Sciatic nerve (tissue), 2 donors: ENCODE data around the gene FOXM1. TPM values are rescaled to one million over a fixed set of nuclear protein-coding genes. Genes with fewer than 3 reads are reported as not detected.
"Not testable (repeated sequence)": the region's sequence is repeated elsewhere in the genome, so short reads cannot be mapped to it uniquely, and the experiment has no call there.

Source experiments
- ATAC-seq: fragments of 200-7000 bp; cut with Tn5 transposase; one replicate; pipeline ENCODE4 v1.9.1; 2020; ENCODE audit warnings: mild to moderate bottlenecking, moderate library complexity
- DNase-seq: peaks from one replicate; pipeline ENCODE4 v3.0.0-alpha.2; 2020; ENCODE audit warnings: low spot score
- intact Hi-C: fragments of 100-400 bp; cut with DNase I; formaldehyde crosslinking; loops from one replicate; pipeline ENCODE4 v1.14.2; 2022
- total RNA-seq: library from RNA; stranded (reverse); fragmentation: NEBNext Ultra II Directional; extraction: Animal tissue kit (Norgen Biotek cat#: 25700); gene quantifications from one replicate; pipeline ENCODE4 v1.2.1, GENCODE V29; 2021
- donor health status: DM: no; HTN: no; CAD: no.
- donor health status: DM: no; HTN: no; CAD: no.

Gene FOXM1
- total RNA-seq, 1 donor from 2014 or later = 0.18 TPM

DNA sequence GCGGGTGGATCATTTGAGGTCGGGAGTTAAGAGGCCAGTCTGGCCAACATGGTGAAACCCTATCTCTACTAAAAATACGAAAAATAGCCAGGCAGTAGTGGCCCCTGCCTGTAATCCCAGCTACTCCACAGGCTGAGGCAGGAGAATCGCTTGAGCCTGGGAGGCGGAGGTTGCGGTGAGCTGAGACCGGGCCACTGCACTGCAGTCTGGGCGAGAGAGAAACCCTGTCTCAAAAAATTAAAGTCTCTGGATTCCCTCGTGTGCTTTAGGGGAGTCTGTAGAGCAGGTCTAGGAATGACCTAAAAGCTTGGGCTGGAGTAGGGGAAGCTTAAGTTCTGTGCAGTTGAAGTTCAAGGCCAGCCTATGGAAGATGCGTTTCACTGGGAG, 13.0 kb upstream of the FOXM1 start:
- intact Hi-C loops = no loop called here
- DNase-seq = no peak
- ATAC-seq = no peak

DNA sequence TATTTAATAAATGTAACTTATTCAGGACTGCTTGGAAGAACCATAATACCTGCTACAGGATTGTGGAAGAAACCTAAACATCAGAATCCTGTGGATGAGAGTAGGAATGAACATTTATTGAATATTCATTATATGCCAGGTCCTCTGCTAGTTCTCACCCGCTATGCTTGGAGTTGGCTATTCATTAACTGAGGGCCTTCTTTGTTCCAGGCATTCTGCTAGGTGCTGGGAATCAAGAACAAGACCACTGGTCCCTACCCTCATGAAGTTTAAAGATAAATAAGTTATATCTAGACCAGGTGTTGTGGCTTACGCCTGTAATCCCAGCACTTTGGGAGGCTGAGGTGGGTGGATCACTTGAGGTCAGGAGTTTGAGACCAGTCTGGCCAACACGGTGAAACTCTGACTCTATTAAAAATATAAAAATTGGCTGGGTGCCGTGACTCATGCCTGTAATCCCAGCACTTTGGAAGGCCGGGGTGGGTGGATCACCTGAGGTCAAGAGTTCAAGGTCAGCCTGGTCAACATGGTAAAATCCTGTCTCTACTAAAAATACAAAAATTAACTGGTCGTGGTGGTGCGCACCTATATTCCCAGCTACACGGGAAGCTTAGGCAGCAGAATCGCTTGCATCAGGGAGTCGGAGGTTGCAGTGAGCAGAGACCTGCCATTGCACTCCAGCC, 9.9 kb upstream of the FOXM1 start:
- intact Hi-C loops = no loop called here
- no peak for DNase-seq
- no peak for ATAC-seq

DNA sequence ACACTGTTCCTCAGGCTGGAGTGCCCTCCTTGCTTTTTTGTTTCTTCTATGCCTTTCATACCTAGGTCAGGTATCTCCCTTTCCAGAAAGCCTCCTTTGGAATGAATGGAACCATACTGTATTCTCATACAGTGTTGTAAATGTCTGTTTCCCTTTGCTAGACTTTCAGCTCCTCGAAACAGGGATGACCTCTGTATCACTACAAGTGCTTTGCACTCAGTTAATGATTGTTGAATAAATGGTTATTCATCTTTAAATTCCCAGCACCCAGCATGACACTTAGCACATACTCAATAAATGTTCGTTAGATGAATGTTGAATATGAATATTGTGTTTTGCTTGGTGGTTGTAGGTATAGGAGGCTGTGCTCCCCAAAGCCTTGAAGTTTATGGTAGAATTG, 7.8 kb upstream of the FOXM1 start:
- ATAC-seq (no peak), DNase-seq (no peak)
- intact Hi-C loops = no loop called here

DNA sequence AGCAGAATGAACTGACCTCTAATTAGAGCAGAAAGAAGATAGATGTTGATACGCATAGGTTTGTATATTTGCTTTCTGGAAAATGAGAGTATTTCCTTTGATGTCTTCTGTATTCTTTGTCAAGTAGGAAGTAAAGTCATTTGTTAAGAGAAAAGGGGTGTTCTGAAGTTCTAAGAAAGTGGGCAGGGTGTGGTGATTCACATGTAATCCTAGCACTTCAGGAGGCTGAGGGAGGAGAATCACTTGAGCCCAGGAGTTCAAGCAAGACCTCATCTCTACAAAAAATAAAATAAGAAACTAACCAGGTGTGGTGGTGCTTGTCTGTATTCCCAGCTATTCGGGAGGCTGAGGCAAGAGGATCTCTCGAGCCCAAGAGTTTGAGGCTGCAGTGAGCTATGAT, 2.9 kb upstream of the FOXM1 start:
- intact Hi-C loops = no loop called here
- DNase-seq = no peak
- no peak for ATAC-seq

DNA sequence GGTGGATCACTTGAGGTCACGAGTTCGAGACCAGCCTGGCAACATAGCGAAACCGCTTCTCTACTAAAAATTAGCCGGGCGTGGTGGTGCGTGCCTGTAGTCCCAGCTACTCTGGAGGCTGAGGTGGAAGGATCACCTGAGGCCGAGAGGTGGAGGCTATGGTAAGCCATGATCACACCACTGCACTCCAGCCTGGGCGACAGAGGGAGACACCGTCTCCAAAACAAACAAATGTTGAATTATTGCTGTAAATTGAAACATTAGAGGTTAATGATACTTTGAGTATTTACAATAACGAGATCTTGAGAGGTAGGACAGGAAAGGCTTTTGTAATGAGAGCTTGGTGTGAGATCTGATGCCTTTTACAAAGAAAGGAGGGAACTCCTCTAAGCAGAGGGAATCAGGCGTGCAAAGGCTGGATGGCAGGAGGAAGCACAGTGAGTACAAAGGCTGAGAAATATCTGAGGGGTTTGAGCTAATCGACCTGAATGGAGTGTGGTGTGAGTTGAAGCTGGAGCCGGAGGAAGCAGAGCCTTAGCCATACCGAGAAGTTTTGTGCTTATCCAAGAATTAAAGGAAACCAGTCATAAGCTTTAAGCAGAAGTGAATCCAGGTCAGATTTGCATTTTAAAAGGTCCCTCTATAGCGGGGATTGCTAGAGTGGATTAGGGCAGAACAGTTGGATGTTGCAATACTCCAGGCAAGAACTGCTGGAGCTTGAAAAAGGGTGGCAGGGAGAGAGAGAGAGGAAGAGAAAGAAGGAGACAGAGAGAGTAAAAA, 1.2 kb upstream of the FOXM1 start:
- ATAC-seq (peak; percentile 53), DNase-seq (no peak)
- intact Hi-C loops = no loop called here

DNA sequence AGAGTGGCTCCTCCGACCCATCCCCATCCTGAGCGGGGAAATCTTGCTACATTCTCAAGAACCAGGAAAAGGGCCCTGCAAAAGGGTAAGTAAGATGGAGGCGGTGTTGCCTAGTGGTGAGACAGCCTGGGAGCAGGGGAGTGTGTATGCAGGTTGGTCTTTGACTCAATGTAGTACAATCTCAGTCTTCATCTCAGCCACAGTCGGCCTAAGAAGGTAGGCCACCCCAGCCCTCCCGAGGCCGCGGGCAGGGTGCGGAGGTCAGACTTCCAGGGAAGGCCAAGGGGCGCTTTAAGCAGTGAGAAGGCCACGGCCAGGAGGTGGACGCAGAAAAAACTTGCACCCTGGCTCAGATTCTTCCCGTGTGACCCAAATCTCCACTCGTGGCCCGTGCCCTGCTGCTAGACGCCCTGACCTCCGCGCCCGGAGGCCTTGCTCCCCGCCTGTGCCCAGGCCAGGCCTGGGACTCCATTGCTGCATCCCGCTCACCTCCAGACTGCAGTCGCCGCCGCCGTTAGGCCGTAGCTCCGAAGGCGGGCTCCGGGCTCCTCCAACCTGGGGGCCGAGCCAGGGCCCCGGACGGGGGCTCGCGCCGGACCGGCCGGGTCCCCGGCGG, 435 bp downstream of the FOXM1 start:
- DNase-seq = no peak
- peak; percentile 4 for ATAC-seq
- intact Hi-C loops = no loop called here

DNA sequence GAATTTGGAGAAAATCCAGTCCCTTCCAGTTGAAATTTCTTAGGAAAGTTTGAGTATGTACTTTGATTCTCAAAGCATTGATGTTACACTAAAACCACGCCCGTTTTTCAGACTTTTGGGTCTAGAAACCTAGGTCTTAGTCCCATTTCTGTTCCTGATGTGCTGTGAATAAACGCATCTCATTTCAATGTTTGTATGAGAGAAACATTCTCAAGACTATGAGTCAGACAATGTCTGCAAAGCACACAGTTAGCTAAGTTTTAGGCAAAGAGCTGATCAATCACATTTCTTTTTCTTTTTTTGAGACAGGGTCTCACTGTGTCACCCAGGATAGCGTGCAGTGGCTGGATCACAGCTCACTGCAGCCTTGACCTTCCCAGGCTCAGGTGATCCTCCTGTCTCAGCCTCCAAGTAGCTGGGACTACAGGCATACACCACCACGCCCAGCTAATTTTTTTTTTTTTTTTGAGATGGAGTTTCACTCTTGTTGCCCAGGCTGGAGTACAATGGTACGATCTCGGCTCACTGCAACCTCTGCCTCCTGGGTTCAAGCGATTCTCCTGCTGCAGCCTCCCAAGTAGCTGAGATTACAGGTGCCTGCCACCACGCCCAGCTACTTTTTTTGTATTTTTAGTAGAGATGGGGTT, 7.9 kb downstream of the FOXM1 start:
- ATAC-seq, DNase-seq, intact Hi-C loops: not testable (repeated sequence)

DNA sequence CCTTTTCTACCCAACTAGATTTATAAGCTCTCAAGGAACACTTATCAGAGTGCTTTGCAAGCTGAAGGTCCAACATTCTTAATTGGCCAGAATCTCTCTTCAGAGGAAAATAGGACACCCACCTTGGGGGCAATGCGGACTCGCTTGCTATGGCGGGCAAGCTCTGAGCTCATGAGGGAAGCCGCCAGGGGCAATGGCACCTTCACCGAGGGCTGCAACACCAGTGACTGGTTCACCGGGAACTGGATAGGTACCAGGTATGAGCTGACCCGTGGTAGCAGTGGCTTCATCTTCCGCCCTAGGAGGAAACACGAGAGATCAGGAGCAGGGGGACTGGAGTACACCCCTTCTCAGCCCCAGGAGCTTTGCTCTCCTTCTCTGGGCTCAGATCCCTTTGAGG, 12.8 kb downstream of the FOXM1 start:
- intact Hi-C loops = no loop called here
- DNase-seq (no peak), ATAC-seq (no peak)

DNA sequence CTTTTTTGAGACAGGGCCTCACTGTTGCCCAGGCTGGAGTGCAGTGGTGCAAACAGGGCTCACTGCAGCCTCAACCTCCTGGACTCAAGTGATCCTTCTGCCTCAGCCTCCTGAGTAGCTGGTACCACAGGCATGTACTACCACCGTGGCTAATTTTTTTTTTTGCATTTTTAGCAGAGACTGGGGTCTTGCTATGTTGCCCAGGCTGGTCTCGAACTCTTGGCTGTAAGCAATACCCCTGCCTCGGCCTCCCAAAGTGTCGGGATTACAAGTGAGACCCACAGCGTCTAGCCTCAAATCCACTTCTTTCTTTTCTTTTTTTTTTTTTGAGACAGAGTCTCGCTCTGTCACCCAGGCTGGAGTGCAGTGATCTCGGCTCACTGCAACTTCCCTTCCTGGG, 13.6 kb downstream of the FOXM1 start:
- ATAC-seq, intact Hi-C loops: not testable (repeated sequence)

DNA sequence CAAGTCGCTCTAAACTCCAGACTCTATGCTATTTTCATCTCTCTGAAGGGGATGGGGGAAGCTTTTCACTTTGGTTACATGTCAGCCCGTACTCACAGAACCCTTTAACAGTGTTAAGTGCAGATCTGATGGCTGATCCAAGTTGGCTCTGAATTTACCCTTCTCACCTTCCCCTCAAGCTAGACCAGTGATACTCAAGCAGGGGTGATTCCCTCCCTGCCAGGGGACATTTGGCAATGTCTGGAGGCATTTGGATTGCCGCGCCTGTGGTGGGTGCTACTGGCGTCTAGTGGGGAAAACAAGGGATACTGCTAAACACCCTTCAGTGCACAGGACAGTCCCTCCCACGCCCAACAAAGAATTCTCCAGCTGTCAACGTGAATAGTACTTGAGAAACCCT, 14.1 kb downstream of the FOXM1 start:
- no peak for DNase-seq
- no peak for ATAC-seq
- intact Hi-C loops = no loop called here

More for the DNA sequence above, 13.6 kb downstream of the FOXM1 start:
- DNase-seq = not testable (repeated sequence)

DNA sequence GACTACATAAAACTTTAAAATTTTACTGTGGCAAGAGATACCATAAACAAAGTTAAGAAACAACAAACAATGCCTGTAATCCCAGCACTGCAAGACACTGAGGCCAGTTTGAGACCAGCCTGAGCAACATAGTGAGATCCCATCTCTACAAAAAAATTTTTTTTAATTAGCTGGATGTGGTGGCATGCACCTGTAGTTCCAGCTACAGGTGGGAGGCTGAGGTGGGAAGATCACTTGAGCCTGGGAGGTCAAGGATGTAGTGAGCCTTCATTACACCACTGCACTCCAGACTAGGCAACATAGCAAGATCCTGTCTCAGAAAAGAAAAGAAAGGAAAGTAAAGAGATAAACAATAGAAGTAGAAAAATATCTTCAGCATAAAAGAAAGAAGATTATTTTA, 16.8 kb downstream of the FOXM1 start:
- ATAC-seq = no peak
- DNase-seq = no peak
- intact Hi-C loops = no loop called here

DNA sequence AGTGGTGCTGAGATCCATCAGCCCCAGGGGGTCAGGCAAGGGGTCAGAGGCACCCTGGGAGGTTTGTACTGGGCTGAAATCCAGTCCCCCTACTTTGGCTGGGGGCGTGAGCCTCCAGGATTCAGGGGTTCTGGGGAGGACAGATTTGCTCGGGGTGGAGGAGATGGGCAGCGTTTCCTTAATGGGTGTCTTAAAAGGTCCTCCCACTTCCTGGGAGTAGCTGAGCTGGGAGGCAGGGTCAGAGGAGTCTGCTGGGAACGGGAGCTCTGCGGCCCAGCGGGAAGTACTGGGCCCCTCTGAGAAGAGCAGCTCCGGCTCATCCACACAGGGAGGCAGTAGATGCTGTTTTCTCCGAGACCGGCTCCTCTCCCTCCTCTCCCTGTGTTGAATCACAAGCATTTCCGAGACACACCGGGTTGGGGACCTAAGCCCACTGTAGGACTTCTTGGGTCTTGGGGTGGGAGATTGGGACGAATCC, 18.0 kb downstream of the FOXM1 start:
- intact Hi-C loops = loop anchor here (10.0 kb wide), 1 partner anchor 176 kb away; no protein-coding TSS in a partner anchor
- DNase-seq = no peak
- ATAC-seq = peak; percentile 59

DNA sequence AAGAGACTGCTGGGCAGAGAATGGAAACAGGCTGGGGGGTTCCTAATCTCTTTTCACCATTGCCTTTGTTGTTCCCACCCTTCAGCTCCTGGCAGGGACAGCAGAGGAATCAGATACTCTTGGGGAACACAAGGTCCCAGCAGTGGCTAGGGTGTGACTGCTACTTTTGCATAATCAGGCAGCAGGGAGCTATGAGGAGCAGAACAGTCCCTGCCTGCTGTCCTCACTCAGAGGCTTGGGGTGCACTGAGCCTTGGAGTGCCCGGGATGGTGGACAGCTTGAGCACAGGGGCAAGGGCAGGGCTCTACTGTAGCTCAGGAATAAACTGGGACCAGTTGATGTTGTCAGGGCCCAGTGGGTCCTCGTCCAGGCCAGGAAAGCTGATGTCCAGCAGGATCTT, 18.6 kb downstream of the FOXM1 start:
- ATAC-seq (no peak), DNase-seq (no peak)
- intact Hi-C loops = loop anchor here (10.0 kb wide), 1 partner anchor 176 kb away; no protein-coding TSS in a partner anchor

DNA sequence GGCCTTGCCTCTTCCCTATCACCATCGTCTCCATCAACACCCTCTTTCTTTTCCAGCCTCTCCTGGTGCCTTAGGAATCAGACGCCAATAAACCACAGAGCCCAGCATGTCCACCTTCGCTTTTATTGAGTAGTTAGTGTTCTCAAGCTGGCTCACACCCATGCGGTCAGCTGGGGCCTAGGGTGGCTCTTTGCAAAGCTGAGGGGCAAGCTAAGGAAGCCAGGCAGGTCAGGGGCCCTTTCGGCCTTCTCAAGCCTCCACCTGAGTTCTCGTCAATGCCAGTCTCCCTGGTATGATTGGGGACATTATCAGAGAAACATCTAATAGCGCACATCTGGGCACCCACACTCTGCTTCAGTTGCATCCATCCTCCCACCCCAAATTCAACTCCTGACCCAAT, 19.4 kb downstream of the FOXM1 start:
- DNase-seq = no peak
- intact Hi-C loops = loop anchor here (10.0 kb wide), 1 partner anchor 177 kb away; no protein-coding TSS in a partner anchor
- ATAC-seq = no peak

DNA sequence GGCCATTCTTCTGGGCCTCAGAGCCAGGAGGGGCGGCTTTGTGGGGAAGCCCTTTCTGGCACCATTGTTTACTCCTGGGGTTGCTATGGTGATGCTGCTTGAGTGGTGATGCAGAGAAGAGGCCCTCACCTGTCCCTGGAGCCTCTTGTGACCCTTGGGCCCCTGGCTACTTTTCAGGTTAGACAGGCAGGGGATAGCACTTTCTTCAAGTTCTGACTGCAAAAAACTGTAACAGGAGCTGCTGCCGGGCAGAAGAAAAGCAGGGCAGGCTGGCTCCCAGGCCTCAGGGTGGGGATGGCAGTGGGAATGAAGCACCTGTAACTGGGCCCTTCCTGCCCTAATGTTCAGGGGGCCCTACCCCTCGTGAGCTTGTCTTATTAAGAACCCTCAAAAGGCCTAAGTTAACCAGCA, 19.9 kb downstream of the FOXM1 start, which contains the start of gene TEX52:
Gene TEX52 (minus strand): TSS at position 19 of the 411 bp plus-strand sequence. CDS start 13 bp downstream, at position 6.
- no peak for DNase-seq
- intact Hi-C loops = loop anchor here (10.0 kb wide), 1 partner anchor 178 kb away; no protein-coding TSS in a partner anchor
- ATAC-seq = no peak

DNA sequence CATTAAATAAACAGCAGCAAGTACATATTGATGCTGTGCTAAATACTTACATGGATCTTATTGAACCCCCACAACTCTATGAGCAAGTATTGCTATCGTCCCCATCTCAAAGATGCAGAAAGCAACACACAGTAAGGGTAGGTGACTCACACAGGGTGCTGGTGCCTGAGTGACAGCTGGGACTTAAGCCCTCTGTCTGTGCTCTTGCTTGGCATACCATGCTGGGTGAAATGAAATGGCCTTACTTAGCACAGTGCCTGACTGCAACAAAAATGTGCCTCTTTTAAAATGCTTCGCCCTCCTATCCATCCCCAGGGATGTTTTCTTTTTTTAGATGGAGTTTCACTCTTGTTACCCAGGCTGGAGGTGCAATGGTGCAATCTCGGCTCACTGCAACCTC, 20.9 kb downstream of the FOXM1 start:
- DNase-seq = no peak
- intact Hi-C loops = loop anchor here (10.0 kb wide), 1 partner anchor 179 kb away; no protein-coding TSS in a partner anchor

DNA sequence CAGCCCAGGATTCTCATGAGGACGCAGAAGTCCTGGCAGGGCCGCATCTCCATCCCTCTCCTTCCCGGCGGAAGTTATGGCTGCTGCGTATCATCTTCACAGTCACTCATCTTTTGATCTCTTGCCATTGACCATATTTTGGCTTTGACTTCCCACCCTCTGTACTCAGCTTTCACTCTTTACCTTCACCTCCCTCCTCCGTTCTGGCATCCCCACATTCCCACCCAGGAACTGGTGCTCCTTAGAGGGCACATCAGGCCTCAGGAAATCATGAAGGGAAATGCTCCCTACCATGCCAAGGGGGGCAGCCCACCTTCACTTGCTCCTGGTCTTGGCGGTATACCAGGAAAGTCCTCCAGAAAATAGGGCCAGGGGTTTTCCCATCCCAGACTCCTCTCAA, 21.4 kb downstream of the FOXM1 start:
- DNase-seq (no peak), ATAC-seq (no peak)
- intact Hi-C loops = loop anchor here (10.0 kb wide), 1 partner anchor 179 kb away; no protein-coding TSS in a partner anchor

More for the DNA sequence above, 20.9 kb downstream of the FOXM1 start:
- no peak for ATAC-seq

DNA sequence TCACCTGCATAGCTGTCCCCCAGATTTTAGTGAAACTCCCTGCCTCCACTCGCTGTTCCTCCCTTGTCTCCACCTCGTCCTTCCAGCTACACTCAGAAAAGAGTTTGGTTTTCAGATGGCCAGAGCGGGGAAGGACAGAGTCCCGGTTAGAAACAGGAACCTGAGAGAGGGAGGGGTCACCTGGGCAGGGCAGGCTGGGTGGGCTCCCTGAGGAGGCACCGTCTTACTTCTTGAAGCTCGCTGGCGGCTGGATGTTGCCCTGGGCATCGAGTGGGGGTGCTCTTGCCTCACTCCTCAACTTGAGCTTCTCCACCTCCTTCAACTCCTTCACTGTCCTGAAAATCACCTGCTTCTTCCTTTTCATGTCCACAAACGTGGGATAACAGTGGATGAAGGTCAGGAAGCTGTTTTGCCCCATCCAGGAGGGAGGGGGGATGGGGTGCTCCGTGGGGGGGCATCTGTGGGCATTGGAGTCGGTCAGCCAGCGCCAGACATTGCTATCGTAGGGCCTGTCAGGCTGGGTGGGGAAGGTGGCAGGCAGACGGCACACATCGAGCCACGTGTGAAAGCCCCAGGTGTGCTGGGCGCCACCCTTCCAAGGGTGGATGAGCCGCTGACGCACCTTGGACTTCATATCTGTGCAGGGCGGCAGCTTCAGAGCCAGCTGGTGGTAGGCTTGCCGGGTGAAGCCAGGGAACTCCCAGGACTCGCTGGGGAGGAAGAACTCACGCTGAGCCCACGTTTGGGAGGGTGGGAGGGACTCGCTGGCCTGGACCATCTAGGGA, 22.1 kb downstream of the FOXM1 start:
- intact Hi-C loops = loop anchor here (10.0 kb wide), 1 partner anchor 180 kb away; no protein-coding TSS in a partner anchor
- no peak for DNase-seq
- ATAC-seq = no peak
